OCI-LY7 (cell line): Measurements from ENCODE around the gene PPIL6. TPM values are rescaled to one million over a fixed set of nuclear protein-coding genes. Genes with fewer than 3 reads are reported as not detected.
A peak's percentile ranks its signal among the peaks of the same experiment; 100 is the strongest.

Experiments used
- BruUV-seq: library from RNA; stranded (reverse); fragments of 400-500 nt; replicated peaks from 2 replicates; lab custom pipeline; 2021; lab: Mats Ljungman, UMichigan
- CTCF ChIA-PET: fragments of 300-600 bp; sonication (Branson Sonifier 250); formaldehyde crosslinking; loops from one replicate; lab custom pipeline; 2022; ENCODE audit warnings: antibody characterized with exemption; ENCODE audit not compliant: unreplicated experiment; lab: Charles Lee
- POLR2A ChIA-PET: fragments of 300-600 bp; sonication (Branson Sonifier 250); formaldehyde crosslinking; loops from one replicate; lab custom pipeline; 2022; ENCODE audit warnings: antibody characterized with exemption; lab: Charles Lee
- DNase-seq: peaks from one replicate; pipeline ENCODE4 v3.0.0-alpha.2; 2015; ENCODE audit warnings: low spot score
- H2AFZ ChIP-seq: fragments of 200-600 bp; sonication (generic), shearing (Covaris generic); 2 replicates; pipeline ENCODE4 v1.6.1; 2014; ENCODE audit warnings: mild to moderate bottlenecking, antibody characterized with exemption, low read length, moderate library complexity
- H3K27ac ChIP-seq: fragments of 200-600 bp; sonication (generic); 2 replicates; pipeline ENCODE4 v1.5.1; 2014; ENCODE audit warnings: mixed run types, low read depth, mild to moderate bottlenecking, moderate library complexity, low read length, inconsistent platforms; ENCODE audit not compliant: poor library complexity, severe bottlenecking
- H3K36me3 ChIP-seq: fragments of 200-600 bp; sonication (generic); 2 replicates; pipeline ENCODE4 v1.6.1; 2014; ENCODE audit warnings: mild to moderate bottlenecking, antibody characterized with exemption, low read length, moderate library complexity, mixed read lengths; ENCODE audit not compliant: insufficient read depth
- H3K4me1 ChIP-seq: fragments of 200-600 bp; sonication (generic); 2 replicates; pipeline ENCODE4 v1.5.1; 2014; ENCODE audit warnings: mild to moderate bottlenecking, low read length; ENCODE audit not compliant: insufficient read depth, poor library complexity, severe bottlenecking
- H3K4me2 ChIP-seq: fragments of 200-600 bp; sonication (generic); 2 replicates; pipeline ENCODE4 v1.6.1; 2014; ENCODE audit warnings: mild to moderate bottlenecking, low read length
- H3K4me3 ChIP-seq: fragments of 200-600 bp; sonication (generic); 2 replicates; pipeline ENCODE4 v1.5.1; 2014; ENCODE audit warnings: mild to moderate bottlenecking, low read depth, low read length; ENCODE audit not compliant: poor library complexity, severe bottlenecking
- H3K79me2 ChIP-seq: fragments of 200-600 bp; sonication (generic); 2 replicates; pipeline ENCODE4 v1.6.1; 2016; ENCODE audit warnings: low read depth, mild to moderate bottlenecking, low read length, moderate library complexity, mixed read lengths; ENCODE audit not compliant: insufficient read depth
- H3K9me2 ChIP-seq: fragments of 200-600 bp; sonication (generic); 2 replicates; pipeline ENCODE4 v1.6.1; 2016; ENCODE audit warnings: mild to moderate bottlenecking, low read length, mixed read lengths; ENCODE audit not compliant: insufficient read depth
- H3K9me3 ChIP-seq: fragments of 200-600 bp; sonication (generic); 2 replicates; pipeline ENCODE4 v1.6.1; 2014; ENCODE audit warnings: mild to moderate bottlenecking, mixed run types, low read length, mixed read lengths
- H4K20me1 ChIP-seq: fragments of 200-600 bp; sonication (generic); 2 replicates; pipeline ENCODE4 v1.6.1; 2014; ENCODE audit warnings: mild to moderate bottlenecking, antibody characterized with exemption, low read length, moderate library complexity, mixed read lengths; ENCODE audit not compliant: insufficient read depth
- EZH2phosphoT487 ChIP-seq: fragments of 200-600 bp; sonication (generic); IDR thresholded peaks from 2 replicates; pipeline ENCODE4 v1.6.1; 2018; ENCODE audit warnings: low read depth, borderline replicate concordance, mild to moderate bottlenecking, mixed run types, antibody characterized with exemption, low read length, moderate library complexity, mixed read lengths
- intact Hi-C: fragments of 100-400 bp; cut with micrococcal nuclease; formaldehyde crosslinking; loops from one replicate; pipeline ENCODE4 v1.10.0; 2022; ENCODE audit not compliant: unreplicated experiment
- total RNA-seq, 2 experiments: library from RNA; depleted of rRNA in 1 of 2; stranded (reverse); fragments of >200 nt in 1 of 2; shearing (Covaris generic) in 1 of 2; gene quantifications; 2 replicates each; pipeline ENCODE4 v1.2.3, GENCODE V29; 2014 to 2022
- TF ChIP-seq, protein P1 (sequence below): fragments of 200-600 bp; sonication (generic); conservative IDR thresholded peaks from 2 replicates; pipeline ENCODE4 v1.5.1; 2014; ENCODE audit warnings: mild to moderate bottlenecking, antibody characterized with exemption, low read length, moderate library complexity, mixed read lengths

The PPIL6 gene
- total RNA-seq, 2 experiments from 2014 or later = 1.6 to 1.7 TPM

DNA sequence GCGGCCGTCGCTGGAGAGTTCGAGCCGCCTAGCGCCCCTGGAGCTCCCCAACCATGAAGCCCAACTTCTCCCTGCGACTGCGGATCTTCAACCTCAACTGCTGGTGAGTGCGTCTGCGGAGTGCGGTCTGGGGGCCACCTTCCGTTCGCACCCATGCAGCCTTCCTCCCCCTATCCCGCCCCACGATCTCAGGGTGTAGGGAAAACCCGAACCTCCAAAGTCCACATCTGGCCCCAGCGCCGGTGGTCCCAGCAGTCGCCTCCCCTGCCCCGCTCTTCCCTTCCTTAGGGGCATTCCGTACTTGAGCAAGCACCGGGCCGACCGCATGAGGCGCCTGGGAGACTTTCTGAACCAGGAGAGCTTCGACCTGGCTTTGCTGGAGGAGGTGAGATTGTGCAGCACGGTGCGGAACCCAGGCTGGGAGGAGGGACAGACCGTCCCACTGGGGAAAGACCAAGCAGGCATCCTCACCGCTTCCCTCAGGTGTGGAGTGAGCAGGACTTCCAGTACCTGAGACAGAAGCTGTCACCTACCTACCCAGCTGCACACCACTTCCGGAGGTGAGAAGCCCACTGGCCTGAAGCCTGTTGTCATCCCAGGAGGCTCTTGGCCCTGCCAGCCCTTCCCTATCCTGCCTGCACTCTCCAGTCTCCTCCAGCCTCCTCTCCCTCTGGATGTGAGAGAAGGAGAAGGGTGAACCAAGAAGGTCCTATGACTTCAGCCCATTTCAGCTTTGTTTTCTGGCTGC lies 815 bp upstream of the PPIL6 start:
- ChIA-PET POLR2A (interaction anchor here (0.5 to 7.4 kb wide), 6 partner anchors 8 to 348 kb away, joined by 3 to 64 read pairs (median 3); partner anchors contain the start of genes CD164, MICAL1 and SESN1), CTCF (interaction anchor here (0.6 to 1.3 kb wide), 3 partner anchors 12 to 247 kb away, joined by 3 to 5 read pairs (median 3); no protein-coding TSS in a partner anchor)
- Histone ChIP-seq H3K9me2 (no peaks in the 10 kb centered on the region), H3K9me3 (no peaks in the 10 kb centered on the region), H3K36me3 (peaks cover 41% of the 10 kb centered on the region), H3K4me1 (peaks cover 18% of the 10 kb centered on the region), H3K79me2 (no peaks in the 10 kb centered on the region), H3K4me2 (peak overlapping the region; percentile 83), H3K4me3 (peak overlapping the region; percentile 83), H3K27ac (peak overlapping the region; percentile 57), H2AFZ (peak overlapping the region; percentile 76), H4K20me1 (no peaks in the 10 kb centered on the region)
- DNase-seq = peak; percentile 42
- intact Hi-C loops = loop anchor here (2.0 kb wide), 1 partner anchor 42 kb away; the partner anchor contains the start of gene ZBTB24
- BruUV-seq = TSS peak; percentile 55
- TF ChIP-seq, protein P1, sequence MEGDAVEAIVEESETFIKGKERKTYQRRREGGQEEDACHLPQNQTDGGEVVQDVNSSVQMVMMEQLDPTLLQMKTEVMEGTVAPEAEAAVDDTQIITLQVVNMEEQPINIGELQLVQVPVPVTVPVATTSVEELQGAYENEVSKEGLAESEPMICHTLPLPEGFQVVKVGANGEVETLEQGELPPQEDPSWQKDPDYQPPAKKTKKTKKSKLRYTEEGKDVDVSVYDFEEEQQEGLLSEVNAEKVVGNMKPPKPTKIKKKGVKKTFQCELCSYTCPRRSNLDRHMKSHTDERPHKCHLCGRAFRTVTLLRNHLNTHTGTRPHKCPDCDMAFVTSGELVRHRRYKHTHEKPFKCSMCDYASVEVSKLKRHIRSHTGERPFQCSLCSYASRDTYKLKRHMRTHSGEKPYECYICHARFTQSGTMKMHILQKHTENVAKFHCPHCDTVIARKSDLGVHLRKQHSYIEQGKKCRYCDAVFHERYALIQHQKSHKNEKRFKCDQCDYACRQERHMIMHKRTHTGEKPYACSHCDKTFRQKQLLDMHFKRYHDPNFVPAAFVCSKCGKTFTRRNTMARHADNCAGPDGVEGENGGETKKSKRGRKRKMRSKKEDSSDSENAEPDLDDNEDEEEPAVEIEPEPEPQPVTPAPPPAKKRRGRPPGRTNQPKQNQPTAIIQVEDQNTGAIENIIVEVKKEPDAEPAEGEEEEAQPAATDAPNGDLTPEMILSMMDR = 0 out of 2 replicates have a peak, but pooled peaks have one; percentile 23
- no peak for TF ChIP-seq EZH2phosphoT487

DNA sequence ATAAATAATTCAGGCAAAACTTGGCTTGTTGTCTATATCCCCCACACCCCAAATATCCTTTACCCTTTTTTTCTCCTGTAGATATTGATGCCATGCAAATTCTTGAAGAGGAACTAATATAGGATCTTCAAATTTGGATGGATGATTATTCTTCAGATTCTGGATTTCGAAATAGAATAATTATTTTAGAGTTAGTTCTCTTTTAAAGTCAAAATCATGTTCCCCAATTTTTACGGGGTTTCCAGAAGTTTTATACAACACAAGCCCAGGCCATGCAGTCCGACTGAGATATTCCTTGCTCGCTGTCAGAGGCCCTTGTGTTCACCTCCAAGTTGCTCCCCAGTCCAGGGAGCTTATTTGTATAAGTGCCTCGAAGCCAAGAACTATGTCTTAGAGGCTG lies 4.4 kb downstream of the PPIL6 start:
- Histone ChIP-seq H4K20me1 (no peaks in the 10 kb centered on the region), H3K4me3 (no peak overlapping the region), H3K79me2 (no peaks in the 10 kb centered on the region), H3K9me3 (no peaks in the 10 kb centered on the region), H3K36me3 (no peaks in the 10 kb centered on the region), H3K4me1 (peaks cover 6% of the 10 kb centered on the region), H3K4me2 (no peak overlapping the region), H3K27ac (no peak overlapping the region), H3K9me2 (no peaks in the 10 kb centered on the region), H2AFZ (no peak overlapping the region)
- BruUV-seq = no TSS peak
- TF ChIP-seq, protein P1 = no peak
- no peak for TF ChIP-seq EZH2phosphoT487
- ChIA-PET CTCF (no interaction called here), POLR2A (interaction anchor here (0.6 to 1.5 kb wide), 3 partner anchors 27 to 52 kb away, joined by 3 to 5 read pairs (median 3); no protein-coding TSS in a partner anchor)
- no peak for DNase-seq
- intact Hi-C loops = no loop called here

DNA sequence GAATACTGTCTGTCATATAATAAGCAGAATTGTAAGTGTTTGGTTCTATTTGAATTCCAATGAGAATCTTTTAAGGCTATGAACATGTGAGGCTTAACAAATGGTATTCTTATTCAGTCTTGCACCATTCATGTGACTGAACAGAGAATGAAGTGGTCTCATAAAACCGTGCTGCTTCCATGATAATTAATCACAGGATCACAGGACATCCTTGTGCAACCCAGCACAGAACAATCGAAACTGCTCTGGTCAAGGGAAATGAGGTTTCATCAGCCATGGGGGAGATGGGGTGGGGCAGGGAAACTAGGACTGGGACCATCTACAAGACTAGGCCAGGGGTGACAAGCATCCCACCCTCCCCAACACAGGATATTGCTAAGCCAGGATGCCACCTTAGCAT lies 6.0 kb downstream of the PPIL6 start:
- ChIA-PET POLR2A (interaction anchor here (1.6 kb wide), 1 partner anchor 48 kb away, joined by 3 read pairs; no protein-coding TSS in a partner anchor), CTCF (interaction anchor here (0.5 kb wide), 1 partner anchor 238 kb away, joined by 3 read pairs; no protein-coding TSS in a partner anchor)
- H3K27ac ChIP-seq = no peak overlapping the region
- no peak overlapping the region for H2AFZ ChIP-seq
- no TSS peak for BruUV-seq
- TF ChIP-seq, protein P1 = no peak
- TF ChIP-seq EZH2phosphoT487 = no peak
- H3K79me2 ChIP-seq = no peaks in the 10 kb centered on the region
- no peaks in the 10 kb centered on the region for H3K9me2 ChIP-seq
- H3K36me3 ChIP-seq = no peaks in the 10 kb centered on the region
- no peak for DNase-seq
- no peak overlapping the region for H3K4me3 ChIP-seq
- no peak overlapping the region for H3K4me2 ChIP-seq
- H3K9me3 ChIP-seq = no peaks in the 10 kb centered on the region
- intact Hi-C loops = no loop called here
- H4K20me1 ChIP-seq = no peaks in the 10 kb centered on the region
- peaks cover 2% of the 10 kb centered on the region for H3K4me1 ChIP-seq
